ENCODE measurements around the gene POLR2H.

DNA sequence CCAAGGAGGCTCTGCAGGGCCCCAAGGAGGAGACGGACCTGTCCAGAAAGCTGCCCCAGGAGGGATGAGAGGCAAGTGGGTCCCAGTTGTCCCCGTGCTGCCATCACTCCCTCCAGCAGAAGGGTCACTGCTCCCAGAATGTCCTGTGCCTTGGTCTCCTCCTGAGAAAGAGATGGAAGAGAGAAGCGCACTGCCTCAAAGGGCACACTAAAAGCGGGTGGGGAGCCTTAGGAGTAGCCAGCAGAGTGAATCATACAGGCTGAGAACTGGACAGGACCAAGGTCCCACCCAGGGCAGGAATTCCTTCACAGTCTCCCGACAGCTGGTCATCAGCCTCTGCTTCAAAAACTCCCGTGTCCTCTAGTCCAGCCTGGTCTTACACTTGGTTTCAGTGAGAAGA is 11.9 kb downstream of the POLR2H start:
- TF ChIP-seq CTCF (IDR thresholded peaks at IDR 0.05) (no peak), POLR2A (IDR thresholded peaks at IDR 0.05) (no peak)

Measured in thyroid gland (tissue), 4 donors.